D721Med (cell line): ENCODE data around the gene NPAS3.

Source experiments
- DNase-seq: peaks from one replicate; pipeline ENCODE4 v3.0.0; 2011; ENCODE audit warnings: low spot score; ENCODE audit not compliant: insufficient read length
- FAIRE-seq: peaks from 2 replicates; lab custom pipeline; 2011; peaks lifted over from hg19 to GRCh38; lab: Jason Lieb, UNC
- TF ChIP-seq, protein P1 (sequence below): IDR thresholded peaks from 2 replicates; pipeline ENCODE4 v1.5.1; 2012; ENCODE audit warnings: mild to moderate bottlenecking, control low read depth; ENCODE audit not compliant: insufficient read depth; ENCODE audit errors: missing control alignments

NPAS3 gene

DNA sequence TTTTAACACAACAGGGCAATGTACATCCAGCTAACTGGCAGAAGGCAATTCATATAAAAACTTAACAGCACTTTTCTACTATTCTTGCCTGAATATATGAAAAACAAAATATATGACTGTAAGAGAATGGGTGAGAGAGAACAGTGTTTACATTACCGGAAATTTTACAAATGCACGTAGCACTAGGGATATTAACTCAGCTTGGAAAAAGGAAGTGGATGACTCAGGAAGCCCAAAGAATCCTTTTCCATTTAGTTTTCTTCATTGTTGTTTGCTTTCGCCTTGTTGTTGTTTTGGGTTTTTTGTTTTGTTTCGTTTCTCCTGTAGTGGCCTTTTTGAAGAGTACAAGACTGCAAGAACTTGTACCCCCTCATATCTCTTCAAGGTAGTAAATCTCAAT, 716.7 kb downstream of the NPAS3 start:
- no peak for FAIRE-seq
- no peak for DNase-seq
- TF ChIP-seq, protein P1, sequence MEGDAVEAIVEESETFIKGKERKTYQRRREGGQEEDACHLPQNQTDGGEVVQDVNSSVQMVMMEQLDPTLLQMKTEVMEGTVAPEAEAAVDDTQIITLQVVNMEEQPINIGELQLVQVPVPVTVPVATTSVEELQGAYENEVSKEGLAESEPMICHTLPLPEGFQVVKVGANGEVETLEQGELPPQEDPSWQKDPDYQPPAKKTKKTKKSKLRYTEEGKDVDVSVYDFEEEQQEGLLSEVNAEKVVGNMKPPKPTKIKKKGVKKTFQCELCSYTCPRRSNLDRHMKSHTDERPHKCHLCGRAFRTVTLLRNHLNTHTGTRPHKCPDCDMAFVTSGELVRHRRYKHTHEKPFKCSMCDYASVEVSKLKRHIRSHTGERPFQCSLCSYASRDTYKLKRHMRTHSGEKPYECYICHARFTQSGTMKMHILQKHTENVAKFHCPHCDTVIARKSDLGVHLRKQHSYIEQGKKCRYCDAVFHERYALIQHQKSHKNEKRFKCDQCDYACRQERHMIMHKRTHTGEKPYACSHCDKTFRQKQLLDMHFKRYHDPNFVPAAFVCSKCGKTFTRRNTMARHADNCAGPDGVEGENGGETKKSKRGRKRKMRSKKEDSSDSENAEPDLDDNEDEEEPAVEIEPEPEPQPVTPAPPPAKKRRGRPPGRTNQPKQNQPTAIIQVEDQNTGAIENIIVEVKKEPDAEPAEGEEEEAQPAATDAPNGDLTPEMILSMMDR: no peak

- DNase-seq (no peak), FAIRE-seq (no peak)
- TF ChIP-seq, protein P1: no peak
Observed at GRCh38 chr14:33657476-33657875, 718.8 kb downstream of the NPAS3 start.

GRCh38 chr14:33660248-33660647, 721.6 kb downstream of the NPAS3 start:
- no peak for DNase-seq
- no peak for FAIRE-seq
- TF ChIP-seq, protein P1: no peak

DNA sequence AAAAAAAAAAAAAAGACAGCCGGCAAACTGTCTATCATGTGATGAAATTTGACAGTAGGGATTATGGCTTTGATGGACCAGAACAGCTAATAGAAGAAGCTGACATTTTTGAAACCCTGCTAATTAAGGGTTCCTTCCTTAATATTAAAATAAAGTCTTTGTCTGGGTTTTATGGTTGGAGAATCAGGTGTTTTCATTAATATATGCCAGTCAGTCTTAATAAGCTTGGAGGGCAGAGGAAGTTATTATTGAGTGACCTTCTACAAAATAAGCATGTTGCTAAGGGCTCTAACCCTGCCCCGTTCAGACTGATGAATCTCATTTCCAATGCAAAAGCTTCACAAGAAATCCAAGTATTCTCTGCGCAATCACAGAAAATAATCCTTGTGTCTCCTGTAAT, 722.4 kb downstream of the NPAS3 start:
- DNase-seq (no peak), FAIRE-seq (no peak)
- TF ChIP-seq, protein P1: no peak

GRCh38 chr14:33668066-33668465, 729.4 kb downstream of the NPAS3 start:
- DNase-seq: no peak
- TF ChIP-seq, protein P1: no peak
- FAIRE-seq: no peak

- DNase-seq: no peak
- FAIRE-seq: no peak
- TF ChIP-seq, protein P1: no peak
Observed at GRCh38 chr14:33669111-33669510, 730.4 kb downstream of the NPAS3 start.

DNA sequence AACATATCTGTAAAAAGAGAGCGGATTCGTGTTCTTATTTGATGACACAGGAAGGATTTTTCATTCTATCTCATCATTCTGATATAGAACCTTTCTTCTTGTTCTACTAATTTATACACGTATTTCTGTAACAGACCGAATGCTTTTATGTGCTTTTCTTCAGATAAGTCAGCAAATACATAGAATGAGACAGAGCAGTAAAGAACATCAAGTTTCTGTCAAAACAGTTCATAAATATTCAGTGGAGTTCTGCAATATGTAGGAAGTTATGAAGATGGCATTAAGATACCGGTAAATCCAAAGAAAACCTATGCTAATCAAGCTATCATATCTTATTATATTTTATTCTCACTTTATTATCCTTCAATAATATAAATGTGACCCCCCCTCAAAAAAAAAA, 731.6 kb downstream of the NPAS3 start:
- no peak for DNase-seq
- FAIRE-seq: no peak
- TF ChIP-seq, protein P1: no peak
